Measurements from ENCODE around the gene EEF2K.

Gene EEF2K

GRCh38 chr16:22320572-22321339 lies 114.7 kb downstream of the EEF2K start:
- DNase-seq: no peak

DNA sequence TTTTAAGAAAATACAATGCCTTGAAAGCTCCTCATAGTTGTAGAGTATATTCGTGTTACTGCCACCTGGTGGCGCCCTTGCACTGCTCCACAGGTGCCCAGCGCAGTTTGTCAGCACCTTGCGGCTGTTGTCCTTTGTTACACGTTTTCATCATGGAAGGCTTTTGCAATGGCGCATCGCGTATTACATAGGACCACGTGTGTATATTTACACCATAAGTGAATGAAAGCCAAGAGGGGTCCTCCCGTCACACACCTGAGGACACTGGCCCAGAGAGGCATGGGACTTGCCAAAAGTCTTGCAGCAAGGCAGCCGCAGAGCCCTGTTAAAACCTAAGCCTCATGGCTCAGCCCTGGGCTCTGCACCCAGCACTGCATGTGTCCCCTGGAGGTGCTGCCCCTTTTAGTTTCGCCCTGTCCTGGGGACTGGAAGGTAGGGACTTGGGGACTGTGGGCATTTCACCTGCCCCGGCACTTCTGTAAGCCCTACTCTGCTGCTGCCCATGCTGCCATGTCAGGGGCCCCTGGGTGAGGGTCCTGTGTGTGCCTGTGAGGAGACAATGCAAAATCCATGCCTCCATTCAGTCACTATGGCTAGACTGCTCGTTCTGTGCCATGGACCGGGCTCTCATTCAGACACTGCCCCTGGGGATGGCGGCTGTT lies 115.4 kb downstream of the EEF2K start:
- no peak for DNase-seq

DNA sequence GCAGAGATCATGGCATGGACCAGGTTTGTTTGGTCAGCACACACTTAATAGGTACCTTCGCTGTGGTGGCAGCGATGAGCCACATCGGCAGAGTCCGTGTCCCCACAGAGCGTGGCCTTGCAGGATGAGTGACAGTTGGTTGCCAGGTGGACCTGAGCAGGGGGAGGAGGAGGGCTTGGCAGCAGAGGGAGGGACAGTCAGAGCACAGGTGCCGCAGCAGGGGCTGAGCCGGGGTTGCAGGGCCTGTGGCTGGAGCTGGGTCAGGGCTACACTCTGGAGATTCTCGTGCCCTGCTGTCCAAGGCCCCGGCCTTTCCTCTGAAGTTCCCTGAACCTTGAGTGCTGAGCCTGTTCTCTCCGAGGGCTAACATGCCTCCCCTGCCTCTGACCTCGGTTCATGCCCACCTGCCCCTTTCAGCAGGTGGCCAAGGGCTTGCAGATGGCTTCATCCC lies 116.0 kb downstream of the EEF2K start:
- DNase-seq: no peak

GRCh38 chr16:22322741-22323140 lies 116.7 kb downstream of the EEF2K start:
- no peak for DNase-seq

DNA sequence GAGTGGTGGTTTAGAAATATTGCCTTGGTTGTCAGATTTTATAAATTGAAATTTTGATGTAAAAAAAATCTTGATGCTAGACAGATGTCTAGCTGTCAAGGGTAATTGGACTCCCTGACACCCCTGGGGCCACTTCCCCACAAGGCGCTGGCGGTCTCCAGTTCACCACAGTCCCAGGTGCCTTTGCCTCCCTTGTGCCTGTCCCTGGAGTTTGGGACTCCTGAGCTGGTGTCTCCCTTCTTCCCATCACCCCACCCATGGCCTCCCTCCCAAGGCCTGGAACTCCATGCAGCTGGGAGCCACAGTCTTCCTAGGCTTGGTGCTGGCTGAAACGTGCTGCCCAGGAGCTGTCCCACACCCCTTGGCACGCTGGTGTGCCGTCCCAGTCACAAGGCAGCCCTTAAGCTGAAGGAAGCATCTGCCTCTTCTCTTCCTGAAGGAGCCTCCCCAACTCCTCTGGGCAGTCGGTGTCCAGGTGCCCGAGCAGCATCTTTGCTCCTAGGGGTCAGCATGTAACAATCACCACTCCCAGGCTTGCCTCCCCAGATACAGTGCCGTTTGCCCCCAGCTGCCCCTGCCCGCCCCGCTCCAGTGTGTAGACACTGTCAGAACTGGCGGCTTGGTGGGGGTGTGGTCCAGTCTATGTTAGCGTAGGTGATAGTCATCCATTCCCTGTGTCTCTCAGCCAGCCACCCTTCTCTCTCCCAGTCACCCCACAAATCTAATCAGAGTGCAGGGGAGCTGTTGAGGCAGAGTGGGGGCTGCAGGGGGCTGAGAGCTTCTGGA lies 117.3 kb downstream of the EEF2K start:
- DNase-seq: no peak

DNA sequence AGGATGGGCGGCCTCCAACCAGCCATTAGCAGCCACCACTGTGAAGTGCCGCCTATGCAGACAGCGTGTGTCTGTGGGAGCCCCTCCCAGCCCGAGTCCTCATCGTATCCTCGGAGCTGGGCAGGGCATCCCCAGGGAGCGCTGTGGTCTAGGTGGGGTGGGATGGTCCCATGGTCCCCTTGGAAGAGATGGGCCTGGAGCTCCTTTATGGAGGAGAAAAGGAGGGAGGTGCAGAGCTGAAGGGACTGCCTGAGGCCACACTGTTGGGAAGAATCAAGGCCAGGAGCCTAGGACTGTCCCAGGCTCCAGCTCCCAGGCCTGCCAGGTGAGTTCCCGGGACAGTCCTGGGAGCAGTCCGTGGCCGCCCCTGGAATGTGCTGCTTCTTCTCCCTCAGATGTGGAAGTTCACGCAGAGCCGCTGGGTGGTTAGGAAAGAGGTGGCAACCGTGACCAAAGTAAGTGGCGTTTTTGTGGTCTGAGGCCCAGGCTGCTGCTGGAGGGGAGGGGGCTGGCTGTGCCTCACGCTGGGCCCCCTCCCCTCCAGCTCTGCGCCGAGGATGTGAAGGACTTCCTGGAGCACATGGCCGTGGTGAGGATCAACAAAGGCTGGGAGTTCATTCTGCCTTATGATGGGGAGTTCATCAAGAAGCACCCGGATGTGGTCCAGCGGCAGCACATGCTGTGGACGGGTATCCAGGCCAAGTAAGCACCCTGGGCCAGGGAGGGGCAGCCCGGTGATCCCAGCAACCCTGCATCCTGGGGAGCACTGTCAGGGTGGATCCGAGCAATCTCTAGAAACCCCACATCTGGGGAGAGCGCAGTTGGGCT lies 118.1 kb downstream of the EEF2K start:
- DNase-seq: no peak

DNA sequence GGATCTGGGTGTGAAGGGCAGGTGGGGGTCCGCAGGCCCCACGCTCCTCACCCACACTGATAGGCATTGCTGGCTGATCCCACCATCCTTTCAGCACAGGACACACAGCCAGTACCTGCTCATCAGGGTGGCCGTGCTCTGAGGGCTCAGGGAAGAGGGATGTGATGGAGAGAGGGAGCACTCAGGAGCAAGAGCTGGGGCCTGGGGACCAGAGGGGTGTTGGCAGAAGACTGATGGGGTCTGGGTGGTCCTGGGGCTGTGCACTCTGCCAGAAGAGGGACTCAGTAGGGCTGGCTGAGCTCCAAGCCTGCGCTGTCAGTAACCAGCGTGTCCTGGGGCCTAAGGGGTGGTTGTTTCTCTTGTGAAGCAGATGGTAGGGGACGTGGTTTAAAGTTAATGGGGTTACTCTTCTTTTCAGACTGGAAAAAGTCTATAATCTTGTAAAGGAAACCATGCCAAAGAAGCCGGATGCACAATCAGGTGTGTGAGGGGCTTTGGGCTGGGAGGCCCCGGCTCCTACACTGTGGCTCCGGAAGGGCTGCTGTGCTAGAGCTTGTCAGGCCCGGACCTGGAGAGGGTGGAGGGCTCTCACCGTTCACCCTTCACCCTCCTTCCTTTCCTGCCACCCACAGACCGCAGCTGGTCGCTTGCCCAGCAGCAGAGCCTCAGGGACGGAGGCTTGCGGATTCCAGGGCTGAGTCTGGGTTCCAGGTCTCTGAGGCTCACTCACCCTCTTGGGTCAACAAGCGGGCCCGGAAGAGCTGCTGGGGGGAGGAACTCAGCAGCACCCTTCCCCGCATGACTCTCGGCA lies 118.9 kb downstream of the EEF2K start:
- DNase-seq: no peak

GRCh38 chr16:22325598-22326368 lies 119.7 kb downstream of the EEF2K start:
- DNase-seq: no peak

DNA sequence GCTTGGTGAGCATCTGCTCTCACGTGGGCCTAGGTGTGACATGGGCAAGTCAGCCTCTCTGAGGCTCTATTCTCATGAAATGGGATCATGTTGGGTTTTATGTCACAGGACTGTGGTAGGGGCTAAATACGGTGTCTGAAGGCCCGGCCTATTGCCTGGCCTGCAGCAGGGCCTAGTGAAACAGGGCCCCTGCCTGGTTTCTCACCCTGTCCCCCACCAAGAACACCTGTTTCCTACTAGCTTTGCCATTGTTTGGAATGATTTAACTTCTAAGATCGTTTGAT lies 120.2 kb downstream of the EEF2K start:
- DNase-seq: no peak

DNA sequence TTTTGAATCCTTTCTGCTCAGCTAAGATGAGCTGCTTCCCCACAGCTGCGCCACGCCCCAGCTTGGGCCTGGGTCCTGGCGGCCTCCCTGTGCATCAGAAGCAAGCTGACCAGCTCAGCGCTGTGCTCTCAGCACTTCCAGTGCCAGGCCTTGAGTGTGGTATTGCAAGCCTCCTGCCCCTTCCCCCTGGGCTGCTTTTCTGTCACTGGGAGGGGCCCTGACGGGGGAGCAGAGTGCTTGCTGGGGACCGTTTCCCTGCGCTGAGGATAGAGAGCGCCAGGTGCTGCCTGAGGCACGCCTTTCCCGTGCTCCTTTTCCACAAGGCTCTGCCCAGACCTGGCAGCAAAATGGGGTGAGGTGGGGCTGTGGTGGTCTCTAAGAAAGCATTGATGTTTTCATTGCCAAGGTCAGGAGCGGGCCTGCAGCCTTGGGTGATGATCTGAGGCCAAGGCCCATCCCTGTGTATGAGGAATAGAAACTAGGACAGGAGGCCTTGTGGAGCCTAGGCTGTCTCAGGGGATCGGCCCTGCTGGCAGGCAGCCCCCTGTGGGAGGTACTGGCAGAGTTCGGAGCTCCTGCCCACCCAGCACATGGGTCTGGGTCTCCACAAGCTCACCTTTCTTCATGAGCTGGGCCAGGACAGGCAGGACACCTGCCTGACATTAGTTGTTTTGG lies 120.8 kb downstream of the EEF2K start:
- DNase-seq: no peak

- DNase-seq: no peak
Observed at GRCh38 chr16:22327446-22327775, 121.3 kb downstream of the EEF2K start.

DNA sequence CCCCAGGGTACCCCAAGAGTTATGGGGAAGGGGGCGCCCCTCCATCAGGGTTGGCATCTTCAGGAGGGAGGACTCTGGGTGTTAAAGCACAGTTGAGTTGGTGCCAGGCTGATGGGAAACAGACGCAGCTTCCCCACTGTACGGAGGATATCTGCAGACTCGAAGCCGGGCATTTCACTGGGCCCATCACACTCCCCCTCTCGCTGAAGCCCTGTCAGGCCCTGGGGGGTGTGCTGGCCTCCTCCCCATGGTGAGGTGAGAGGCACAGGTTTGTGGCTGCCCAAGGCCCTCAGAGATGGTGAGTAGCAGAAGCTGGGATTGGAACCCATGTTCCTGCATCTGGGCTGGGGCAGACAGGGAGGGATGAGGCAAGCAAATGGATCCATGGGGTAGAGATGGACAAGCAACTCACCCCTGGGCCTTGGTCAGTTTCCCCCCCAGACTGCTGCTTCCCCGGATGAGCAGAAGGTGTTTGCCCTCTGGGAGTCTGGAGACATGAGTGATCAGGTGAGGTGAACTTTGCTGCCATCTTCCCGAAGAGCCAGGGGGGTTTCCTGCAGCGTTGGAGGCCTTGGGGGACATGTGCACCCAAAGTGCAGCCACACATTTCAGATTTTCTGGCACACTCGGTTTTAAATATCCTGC lies 122.1 kb downstream of the EEF2K start:
- DNase-seq: no peak

DNA sequence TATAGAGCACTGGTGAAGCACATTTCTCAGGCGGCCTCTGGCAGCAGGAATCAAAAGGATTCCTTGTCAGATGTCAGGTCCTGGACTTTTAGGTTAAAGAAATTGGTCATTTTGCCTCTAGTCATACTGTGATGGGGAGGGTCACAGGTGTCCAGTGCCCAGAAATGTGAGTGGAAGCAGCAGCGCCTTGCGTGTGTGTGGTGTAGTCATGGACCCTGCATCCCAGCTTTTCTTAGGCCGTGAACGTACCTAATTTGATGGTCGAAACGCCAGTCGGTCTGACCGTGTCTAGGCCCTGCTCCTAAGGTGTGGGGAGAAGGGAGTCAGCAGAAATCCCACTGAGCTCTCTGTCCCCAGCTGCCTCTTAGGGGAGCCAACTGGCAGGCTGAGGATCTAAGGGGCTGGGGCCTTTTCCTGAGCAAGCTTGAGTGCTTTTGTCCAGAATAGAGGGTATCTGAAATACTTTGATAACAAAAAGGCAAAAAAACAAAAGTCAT lies 123.2 kb downstream of the EEF2K start:
- no peak for DNase-seq

DNA sequence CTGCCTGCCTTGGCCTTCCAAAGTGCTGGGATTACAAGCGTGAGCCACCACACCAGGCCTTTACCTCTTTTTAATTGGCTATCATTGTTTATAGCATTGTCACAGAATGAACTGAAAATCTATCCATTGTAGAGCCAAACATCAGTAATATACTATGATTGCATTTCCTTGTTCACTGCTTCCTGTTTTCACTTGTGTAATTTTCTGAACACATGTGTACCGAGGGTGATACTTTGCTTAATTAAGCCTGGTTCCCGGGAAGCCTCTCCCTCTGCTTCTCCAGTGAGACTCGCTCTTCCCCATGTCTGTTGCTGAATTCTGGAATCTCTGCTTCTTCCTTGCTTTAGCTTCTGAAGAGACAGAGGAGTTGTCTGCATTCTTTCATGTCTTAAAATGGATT lies 124.2 kb downstream of the EEF2K start:
- no peak for DNase-seq

- DNase-seq: no peak
Observed at GRCh38 chr16:22333457-22333994, 127.4 kb downstream of the EEF2K start.

- DNase-seq: no peak
Observed at GRCh38 chr16:22335668-22336246, 129.7 kb downstream of the EEF2K start.

DNA sequence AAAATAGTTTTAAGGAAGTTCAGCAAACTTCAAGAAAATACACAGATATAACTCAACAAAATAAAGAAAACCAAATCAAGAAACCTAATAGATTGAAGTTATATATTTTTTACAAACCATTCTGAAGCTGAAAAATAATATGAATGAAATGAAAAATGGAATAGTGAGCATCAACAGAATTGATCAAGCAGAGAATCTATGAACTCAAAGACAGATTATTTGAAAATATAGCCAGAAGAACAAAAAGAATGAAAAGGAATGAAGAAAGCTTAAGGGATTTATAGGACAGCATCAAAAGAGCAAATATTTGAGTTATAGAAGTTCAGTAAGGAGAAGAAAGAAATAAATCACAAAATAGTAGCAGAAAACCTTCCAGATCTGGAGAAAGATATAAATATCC lies 130.5 kb downstream of the EEF2K start:
- DNase-seq: no peak

DNA sequence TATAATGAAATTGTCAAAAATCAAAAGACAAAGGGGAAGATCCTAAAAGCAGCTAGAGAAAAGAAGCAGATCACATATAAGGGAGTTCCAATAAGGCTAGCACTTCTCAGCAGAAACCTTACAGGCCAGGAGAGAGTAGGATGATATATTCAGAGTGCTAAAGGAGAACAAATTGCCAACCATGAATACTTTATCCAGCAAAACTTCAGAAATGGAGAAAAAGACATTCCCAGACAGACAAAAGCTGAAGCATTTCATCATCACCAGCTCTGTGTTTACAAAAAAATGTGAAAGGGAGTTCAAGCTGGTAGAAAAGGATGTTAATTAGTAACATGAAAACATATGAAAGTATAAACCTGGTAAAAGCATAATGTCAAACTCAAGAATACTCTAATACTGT lies 131.0 kb downstream of the EEF2K start:
- no peak for DNase-seq

GRCh38 chr16:22337849-22338635 lies 132.0 kb downstream of the EEF2K start:
- no peak for DNase-seq

Measured in left hindlimb (tissue), 1 donor.